IMR-90 (cell line): Measurements from ENCODE around the gene LRRC8E. TPM values are rescaled to one million over a fixed set of nuclear protein-coding genes. Genes with fewer than 3 reads are reported as not detected.

Experiments used
- ATAC-seq: fragments of 200-7000 bp; cut with Tn5 transposase; 2 replicates; pipeline ENCODE4 v1.9.1; 2020; ENCODE audit warnings: low read depth, mild to moderate bottlenecking, moderate library complexity
- BruUV-seq: library from RNA; stranded (reverse); fragments of 400-500 nt; replicated peaks from 2 replicates; lab custom pipeline; 2021; lab: Mats Ljungman, UMichigan
- CTCF ChIA-PET: fragments of 300-600 bp; formaldehyde crosslinking; extraction: SDS; loops from one replicate; lab custom pipeline; 2021; ENCODE audit warnings: antibody characterized with exemption; lab: Yijun Ruan, JAX
- POLR2A ChIA-PET: fragments of 300-600 bp; sonication (Branson Sonifier 250); formaldehyde crosslinking; loops from one replicate; lab custom pipeline; 2022; ENCODE audit warnings: antibody characterized with exemption; ENCODE audit not compliant: unreplicated experiment; lab: Charles Lee
- DNase-seq: peaks from one replicate; pipeline ENCODE4 v3.0.0; 2013
- H2AFZ ChIP-seq: replicated peaks from 2 replicates; pipeline ENCODE3; 2013; ENCODE audit warnings: low read length, mild to moderate bottlenecking; ENCODE audit not compliant: poor library complexity
- H2AK5ac ChIP-seq: 2 replicates; pipeline ENCODE4 v1.6.1; 2013; ENCODE audit warnings: low read depth, low read length, inconsistent platforms
- H2AK9ac ChIP-seq: replicated peaks from 2 replicates; pipeline ENCODE3; 2013; ENCODE audit warnings: mild to moderate bottlenecking, low read depth, low read length, moderate library complexity; ENCODE audit not compliant: poor library complexity
- H2BK120ac ChIP-seq: 2 replicates; pipeline ENCODE4 v1.6.1; 2013; ENCODE audit warnings: low read depth, low read length, inconsistent platforms
- H2BK15ac ChIP-seq: 3 replicates; pipeline ENCODE4 v1.6.1; 2013; ENCODE audit warnings: low read depth, low read length, inconsistent platforms
- H2BK20ac ChIP-seq: 2 replicates; pipeline ENCODE4 v1.6.1; 2013; ENCODE audit warnings: low read depth, mild to moderate bottlenecking, inconsistent platforms, low read length, moderate library complexity
- H2BK5ac ChIP-seq: 2 replicates; pipeline ENCODE4 v1.6.1; 2013; ENCODE audit warnings: mild to moderate bottlenecking, low read depth, low read length, inconsistent platforms; ENCODE audit not compliant: poor library complexity, severe bottlenecking
- H3K14ac ChIP-seq: replicated peaks from 2 replicates; pipeline ENCODE4 v1.6.1; 2013; ENCODE audit warnings: low read depth, low read length, inconsistent platforms
- H3K18ac ChIP-seq: 2 replicates; pipeline ENCODE4 v1.6.1; 2013; ENCODE audit warnings: low read depth, low read length, control low read depth
- H3K23ac ChIP-seq: 2 replicates; pipeline ENCODE4 v1.6.1; 2013; ENCODE audit warnings: low read depth, low read length, inconsistent platforms
- H3K27ac ChIP-seq: 2 replicates; pipeline ENCODE4 v1.5.1; 2013; ENCODE audit warnings: mild to moderate bottlenecking, control low read depth, low read length; ENCODE audit not compliant: insufficient read depth
- H3K27me3 ChIP-seq: 2 replicates; pipeline ENCODE4 v1.6.1; 2013; ENCODE audit warnings: low read length; ENCODE audit not compliant: control insufficient read depth, insufficient read depth
- H3K36me3 ChIP-seq: 2 replicates; pipeline ENCODE4 v1.6.1; 2013; ENCODE audit warnings: low read length, mixed read lengths; ENCODE audit not compliant: control insufficient read depth, insufficient read depth
- H3K4ac ChIP-seq: 2 replicates; pipeline ENCODE4 v1.6.1; 2013; ENCODE audit warnings: low read depth, low read length, inconsistent platforms
- H3K4me1 ChIP-seq: 2 replicates; pipeline ENCODE4 v1.6.1; 2013; ENCODE audit warnings: low read length, mixed read lengths; ENCODE audit not compliant: control insufficient read depth, insufficient read depth
- H3K4me2 ChIP-seq: 2 replicates; pipeline ENCODE4 v1.6.1; 2013; ENCODE audit warnings: low read depth, mild to moderate bottlenecking, control low read depth, low read length, moderate library complexity
- H3K4me3 ChIP-seq: 2 replicates; pipeline ENCODE4 v1.5.1; 2013; ENCODE audit warnings: low read depth, mild to moderate bottlenecking, control low read depth, low read length, moderate library complexity; ENCODE audit not compliant: insufficient read depth
- H3K56ac ChIP-seq: 2 replicates; pipeline ENCODE4 v1.6.1; 2013; ENCODE audit warnings: low read length, inconsistent platforms; ENCODE audit not compliant: insufficient read depth; ENCODE audit errors: extremely low read depth
- H3K79me1 ChIP-seq, 2 experiments: 2 replicates each; pipeline ENCODE4 v1.6.1; 2013; ENCODE audit warnings: low read length in 2 of 2, inconsistent platforms in 1 of 2, low read depth in 1 of 2
- H3K9ac ChIP-seq: 2 replicates; pipeline ENCODE4 v1.6.1; 2013; ENCODE audit warnings: low read depth, low read length, control low read depth
- H3K9me1 ChIP-seq: 2 replicates; pipeline ENCODE4 v1.6.1; 2013; ENCODE audit warnings: low read length, inconsistent platforms; ENCODE audit not compliant: insufficient read depth
- H3K9me3 ChIP-seq: 2 replicates; pipeline ENCODE4 v1.6.1; 2013; ENCODE audit warnings: low read length; ENCODE audit not compliant: control insufficient read depth, insufficient read depth
- H4K20me1 ChIP-seq: 2 replicates; pipeline ENCODE4 v1.6.1; 2013; ENCODE audit warnings: low read length, inconsistent platforms; ENCODE audit not compliant: insufficient read depth
- H4K5ac ChIP-seq: 2 replicates; pipeline ENCODE4 v1.6.1; 2013; ENCODE audit warnings: mild to moderate bottlenecking, low read depth, low read length, control low read depth
- H4K8ac ChIP-seq, 2 experiments: 2 replicates each; pipeline ENCODE4 v1.6.1; 2013; ENCODE audit warnings: low read depth in 2 of 2, low read length in 2 of 2, control low read depth in 1 of 2, inconsistent platforms in 1 of 2
- H4K91ac ChIP-seq: 2 replicates; pipeline ENCODE4 v1.6.1; 2013; ENCODE audit warnings: low read depth, low read length, inconsistent platforms; ENCODE audit not compliant: insufficient read depth
- CEBPB ChIP-seq: IDR thresholded peaks from 2 replicates; pipeline ENCODE4 v1.6.1; 2012; ENCODE audit warnings: low read depth, low read length, improper control_type of control experiment
- MAZ ChIP-seq: IDR thresholded peaks from 2 replicates; pipeline ENCODE4 v1.6.1; 2012; ENCODE audit warnings: low read depth, mild to moderate bottlenecking, low read length, improper control_type of control experiment, moderate library complexity, borderline replicate concordance
- POLR2A ChIP-seq: IDR thresholded peaks from 2 replicates; pipeline ENCODE4 v1.6.1; 2012; ENCODE audit warnings: mild to moderate bottlenecking, low read depth, low read length
- RAD21 ChIP-seq: IDR thresholded peaks from 2 replicates; pipeline ENCODE4 v1.6.1; 2012; ENCODE audit warnings: low read length, improper control_type of control experiment
- RCOR1 ChIP-seq: IDR thresholded peaks from 2 replicates; pipeline ENCODE4 v1.6.1; 2012; ENCODE audit warnings: mild to moderate bottlenecking, low read length, improper control_type of control experiment; ENCODE audit not compliant: insufficient replicate concordance
- RFX5 ChIP-seq: IDR thresholded peaks from 2 replicates; pipeline ENCODE4 v1.8.0; 2012; ENCODE audit warnings: low read depth, mild to moderate bottlenecking, low read length, moderate library complexity
- WGBS, 2 experiments: methylation state at CpG; one replicate each; pipeline versions ENCODE4 v1.1.5 to v1.1.7; 2013; ENCODE audit warnings: missing lambda C conversion rate in 2 of 2; ENCODE audit not compliant: insufficient read length in 1 of 2; ENCODE audit errors: extremely low coverage in 2 of 2; 5-methylcytosine and 5-hydroxymethylcytosine counted together
- dilution Hi-C: fragments of 300-500 bp; cut with HindIII; formaldehyde crosslinking; loops from one replicate; pipeline ENCODE4 v1.14.3; 2018; ENCODE audit warnings: low sequenced_read_pairs; ENCODE audit not compliant: unreplicated experiment
- in situ Hi-C: fragments of 300-500 bp; cut with MboI; formaldehyde crosslinking; loops from 3 replicates; pipeline ENCODE4 v1.14.3; 2019; ENCODE audit warnings: low sequenced_read_pairs, inconsistent platforms, mixed read lengths
- intact Hi-C: fragments of 100-400 bp; cut with micrococcal nuclease; formaldehyde crosslinking; loops from 2 replicates; pipeline ENCODE4 v1.10.0; 2022
- polyA plus RNA-seq, 3 experiments: library from polyadenylated mRNA; depleted of rRNA; stranded (reverse); fragments of >200 nt; gene quantifications; 2 replicates each; pipeline ENCODE4 v1.2.3, GENCODE V29; 2012; ENCODE audit warnings: low replicate concordance in 1 of 3
- total RNA-seq: library from RNA; depleted of rRNA; stranded (reverse); fragments of >200 nt; gene quantifications from 2 replicates; pipeline ENCODE4 v1.2.3, GENCODE V29; 2012

LRRC8E gene
- total and polyA plus RNA-seq, 2 of the 4 experiments (the other 2 are of a cell fraction), result 6.4 to 7.2 TPM

DNA sequence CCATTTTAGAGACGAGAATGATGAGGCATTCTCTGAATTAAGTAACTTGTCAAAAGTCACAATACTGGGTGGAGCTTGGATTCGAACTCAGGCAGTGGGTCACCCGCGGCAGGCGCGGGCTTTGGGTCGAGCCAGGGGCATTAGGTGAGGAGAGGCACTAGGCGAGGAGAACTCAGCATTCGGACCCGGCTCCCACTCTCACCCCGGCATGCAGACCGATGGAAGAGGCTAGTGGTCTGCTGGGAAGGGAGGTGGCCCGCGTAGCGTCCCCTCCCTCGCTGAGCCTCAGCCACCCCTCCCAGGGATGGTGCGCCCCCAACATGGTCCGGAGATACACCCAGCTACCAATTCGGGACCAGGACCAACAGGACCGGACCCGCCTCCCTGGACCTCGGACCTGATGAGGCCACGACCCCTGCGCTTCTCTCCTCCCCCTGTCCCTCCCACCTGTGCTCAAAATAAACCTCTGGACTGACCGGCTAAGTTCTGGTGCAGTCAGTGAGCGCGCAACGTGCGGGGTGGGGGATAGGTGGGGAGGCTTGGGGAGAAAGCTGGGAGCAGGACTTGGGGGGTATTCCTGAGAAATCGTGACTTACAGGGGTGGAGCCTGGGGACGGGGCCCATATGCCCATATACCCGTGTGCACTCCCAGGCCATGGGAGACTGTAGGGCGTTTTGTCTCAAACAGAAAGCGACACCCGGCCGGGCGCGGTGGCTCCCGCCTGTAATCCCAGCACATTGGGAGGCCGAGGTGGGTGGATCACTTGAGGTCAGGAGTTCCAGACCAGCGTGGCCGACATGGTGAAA lies 30.5 kb downstream of the LRRC8E start:
- in situ Hi-C loops, result no loop called here
- no peak for ATAC-seq

More for the DNA sequence above, 30.5 kb downstream of the LRRC8E start:
- no peak overlapping the region; the same call in 1 of the 2 replicates for H3K4me2 ChIP-seq
- WGBS, 2 experiments, result 62% methylated on average over 11 of the region's 42 CpGs; no CpG with 5 or more reads in 1 of the 2 experiments
- H3K18ac ChIP-seq, result no peak overlapping the region
- dilution Hi-C loops (no loop called here), intact Hi-C loops (no loop called here)
- BruUV-seq, result no TSS peak
- no peak overlapping the region for H3K4ac ChIP-seq
- peaks cover 11% of the 10 kb centered on the region for H4K20me1 ChIP-seq
- no peak overlapping the region for H4K91ac ChIP-seq
- H2BK20ac ChIP-seq, result no peak overlapping the region
- H3K4me3 ChIP-seq, result no peak overlapping the region
- H2BK15ac ChIP-seq, result no peak overlapping the region
- H2AFZ ChIP-seq, result no peak overlapping the region
- no peak for TF ChIP-seq RAD21
- TF ChIP-seq RFX5, result no peak
- TF ChIP-seq CEBPB, result no peak
- no peak for TF ChIP-seq POLR2A
- TF ChIP-seq MAZ, result no peak
- no peak for TF ChIP-seq RCOR1
- H3K23ac ChIP-seq, result no peak overlapping the region
- DNase-seq, result no peak
- no peak overlapping the region for H3K56ac ChIP-seq
- peaks cover 9% of the 10 kb centered on the region for H3K9me1 ChIP-seq
- H2AK5ac ChIP-seq, result no peak overlapping the region; the same call in 1 of the 2 replicates
- H3K14ac ChIP-seq, result no peak overlapping the region; the same call in 1 of the 2 replicates
- peaks cover 0 to 19% of the 10 kb centered on the region in 2 experiments; a peak in 2 of 4 replicates for H3K79me1 ChIP-seq
- CTCF ChIA-PET, result interaction anchor here (1.7 kb wide), 1 partner anchor 15 kb away, joined by 6 read pairs; the partner anchor contains the start of gene MAP2K7
- no peak overlapping the region for H3K9ac ChIP-seq
- H2AK9ac ChIP-seq, result no peak overlapping the region
- H3K4me1 ChIP-seq, result peaks cover 21% of the 10 kb centered on the region
- H2BK5ac ChIP-seq, result no peak overlapping the region
- H3K27ac ChIP-seq, result no peak overlapping the region
- POLR2A ChIA-PET, result interaction anchor here (0.5 to 1.7 kb wide), 3 partner anchors 10 to 248 kb away, joined by 4 to 5 read pairs (median 4); partner anchors contain the start of gene MAP2K7
- peaks cover 11% of the 10 kb centered on the region for H3K27me3 ChIP-seq
- peaks cover 7% of the 10 kb centered on the region; the same call in 1 of the 2 replicates for H3K36me3 ChIP-seq
- H4K5ac ChIP-seq, result no peak overlapping the region
- H2BK120ac ChIP-seq, result no peak overlapping the region
- H4K8ac ChIP-seq, result no peak overlapping the region
- no peaks in the 10 kb centered on the region for H3K9me3 ChIP-seq
